Measurements from ENCODE around the gene COBL.

COBL gene

GRCh38 chr7:51249187-51249945 is 67.2 kb downstream of the COBL start:
- DNase-seq = no peak

- DNase-seq = no peak
Measured at GRCh38 chr7:51246258-51247245, 70.1 kb downstream of the COBL start.

- DNase-seq = no peak
Measured at GRCh38 chr7:51244885-51245284, 71.7 kb downstream of the COBL start.

- DNase-seq = no peak
Measured at GRCh38 chr7:51244053-51244452, 72.6 kb downstream of the COBL start.

GRCh38 chr7:51243631-51244030 is 73.0 kb downstream of the COBL start:
- no peak for DNase-seq

- DNase-seq = no peak
Measured at GRCh38 chr7:51242881-51243518, 73.6 kb downstream of the COBL start.

- no peak for DNase-seq
Measured at GRCh38 chr7:51242007-51242691, 74.5 kb downstream of the COBL start.

GRCh38 chr7:51240868-51241267 is 75.7 kb downstream of the COBL start:
- DNase-seq = no peak

- DNase-seq = no peak
Measured at GRCh38 chr7:51239691-51240090, 76.9 kb downstream of the COBL start.

GRCh38 chr7:51238981-51239495 is 77.6 kb downstream of the COBL start:
- no peak for DNase-seq

GRCh38 chr7:51237446-51238133 is 79.0 kb downstream of the COBL start:
- DNase-seq = peak; percentile 19

GRCh38 chr7:51236470-51237132 is 80.0 kb downstream of the COBL start:
- DNase-seq = peak; percentile 9

- no peak for DNase-seq
Measured at GRCh38 chr7:51235593-51236313, 80.9 kb downstream of the COBL start.

GRCh38 chr7:51234609-51235308 is 81.8 kb downstream of the COBL start:
- DNase-seq = no peak

GRCh38 chr7:51234139-51234538 is 82.5 kb downstream of the COBL start:
- DNase-seq = peak; percentile 38

GRCh38 chr7:51233374-51233773 is 83.2 kb downstream of the COBL start:
- no peak for DNase-seq

GRCh38 chr7:51230723-51231122 is 85.9 kb downstream of the COBL start:
- peak; percentile 5 for DNase-seq

- DNase-seq = peak; percentile 17
Measured at GRCh38 chr7:51230324-51230625, 86.3 kb downstream of the COBL start.

- peak; percentile 30 for DNase-seq
Measured at GRCh38 chr7:51229620-51230323, 86.8 kb downstream of the COBL start.

All from activated CD8-positive, alpha-beta memory T cell treated with anti-CD3 and anti-CD28 coated beads for 24 hours (primary cell).